Placental pericyte (primary cell): ENCODE results near the gene SCYGR5. TPM values are rescaled to one million over a fixed set of nuclear protein-coding genes. Genes with fewer than 3 reads are reported as not detected.

Source experiments
- total RNA-seq: library from RNA; depleted of rRNA; stranded (reverse); fragments of >200 nt; gene quantifications from 2 replicates; pipeline ENCODE4 v1.2.3, GENCODE V29; 2012

The SCYGR5 gene
- total RNA-seq, result not detected in 2 replicates

DNA sequence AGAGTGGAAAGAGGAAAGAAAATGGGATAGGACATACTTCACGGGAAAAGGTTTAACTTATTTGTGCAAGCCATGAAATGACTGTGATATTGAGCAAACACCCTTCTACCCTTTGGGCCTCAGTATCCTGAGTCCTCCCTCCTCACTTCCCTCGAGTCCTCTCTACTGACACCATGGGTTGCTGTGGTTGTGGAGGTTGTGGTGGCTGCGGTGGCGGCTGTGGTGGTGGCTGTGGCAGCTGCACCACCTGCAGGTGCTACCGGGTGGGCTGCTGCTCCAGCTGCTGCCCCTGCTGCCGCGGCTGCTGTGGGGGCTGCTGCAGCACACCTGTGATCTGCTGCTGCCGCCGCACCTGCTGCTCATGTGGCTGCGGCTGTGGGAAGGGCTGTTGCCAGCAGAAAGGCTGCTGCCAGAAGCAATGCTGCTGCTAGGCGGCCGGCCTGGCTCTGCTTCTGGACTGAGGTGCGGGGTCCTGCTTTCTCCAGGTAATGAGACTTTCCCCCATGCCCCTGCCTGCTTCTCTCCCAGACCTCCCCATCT is at the start of gene SCYGR5:
Gene SCYGR5, plus strand, starts transcription at position 174 of the 540 bp plus-strand sequence. Its CDS starts 0 bp downstream, at position 174.

DNA sequence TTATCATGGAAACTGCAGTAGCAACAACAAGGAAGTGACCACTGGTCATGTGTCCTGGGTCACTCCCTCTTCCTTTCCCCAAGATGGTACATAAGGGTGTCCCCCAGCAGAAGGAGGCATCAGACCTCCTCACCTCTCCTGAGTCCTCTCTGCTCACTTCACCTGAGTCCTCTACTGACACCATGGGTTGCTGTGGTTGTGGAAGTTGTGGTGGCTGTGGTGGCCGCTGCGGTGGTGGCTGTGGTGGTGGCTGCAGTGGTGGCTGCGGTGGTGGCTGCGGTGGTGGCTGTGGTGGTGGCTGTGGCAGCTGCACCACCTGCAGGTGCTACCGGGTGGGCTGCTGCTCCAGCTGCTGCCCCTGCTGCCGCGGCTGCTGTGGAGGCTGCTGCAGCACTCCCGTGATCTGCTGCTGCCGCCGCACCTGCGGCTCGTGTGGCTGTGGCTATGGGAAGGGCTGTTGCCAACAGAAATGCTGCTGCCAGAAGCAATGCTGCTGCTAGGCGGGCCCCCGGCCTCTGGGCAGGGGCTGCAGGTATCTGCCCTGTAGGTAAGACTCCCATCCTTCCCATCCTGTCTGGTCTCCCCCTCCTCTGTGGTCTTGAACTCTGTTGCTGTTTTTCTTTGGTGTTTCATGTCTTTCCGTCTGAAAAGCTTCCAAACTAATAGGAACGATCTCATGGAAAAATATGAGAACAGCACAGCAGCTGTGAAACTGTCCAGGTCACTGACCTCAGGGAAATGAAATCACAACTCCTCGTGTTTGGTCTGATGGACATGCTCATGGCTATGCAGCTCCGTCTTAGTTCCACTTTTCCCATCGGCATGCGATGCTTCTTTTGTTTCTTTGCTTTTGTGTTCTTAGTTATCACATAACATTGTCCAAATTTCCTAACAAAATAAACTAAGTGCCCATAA is 49.0 kb upstream of the SCYGR5 start, which contains the start of gene SCYGR4:
Gene SCYGR4, plus strand, starts transcription at position 183 of the 915 bp plus-strand sequence. Its CDS starts 0 bp downstream, at position 183.

Other genes with a start within 250 kb of the SCYGR5 start
- 85.8 and 98.6 TPM in 2 replicates for gene AGFG1, start 194.6 kb upstream of the SCYGR5 start, total RNA-seq
- gene SCYGR2, start 67.9 kb upstream of the SCYGR5 start, total RNA-seq, result not detected in 2 replicates
- gene SCYGR3, start 52.0 kb upstream of the SCYGR5 start, total RNA-seq, result not detected in 2 replicates
- not detected in 2 replicates for gene SCYGR4, start 49.3 kb upstream of the SCYGR5 start, total RNA-seq
- 0.14 and 2.4 TPM in 2 replicates for gene SLC19A3, start 51.2 kb downstream of the SCYGR5 start, total RNA-seq
- gene SCYGR6, start 58.0 kb downstream of the SCYGR5 start, total RNA-seq, result not detected in 2 replicates
- not detected in 2 replicates for gene SCYGR7, start 61.5 kb downstream of the SCYGR5 start, total RNA-seq
- not detected in 2 replicates for gene SCYGR8, start 79.1 kb downstream of the SCYGR5 start, total RNA-seq
- gene CCL20, start 147.0 kb downstream of the SCYGR5 start, total RNA-seq, result 1.1 and 8.1 TPM in 2 replicates
- gene DAW1, start 204.8 kb downstream of the SCYGR5 start, total RNA-seq, result 1.5 and 2.7 TPM in 2 replicates